Heart left ventricle (tissue), 13 donors: ENCODE results near the gene RIN2.

Experiments
- CTCF ChIP-seq, 12 donors: fragments of 200-600 bp; sonication (generic) in 4 of 12; IDR thresholded peaks; one replicate each; pipeline versions ENCODE4 v1.5.0 to v1.8.0; 2018 to 2022; ENCODE audit warnings: antibody characterized with exemption in 12 of 12, mild to moderate bottlenecking in 5 of 12
- POLR2A ChIP-seq, 2 donors: fragments of 450-650 bp; IDR thresholded peaks; one replicate each; pipeline ENCODE4 v1.6.1; 2017; ENCODE audit warnings: antibody characterized with exemption in 2 of 2, mild to moderate bottlenecking in 2 of 2, moderate library complexity in 2 of 2
- donor health status: ischemic (EF 13 %, LVEDD 7.1; RV severe dilation, severe dysfunction).
- donor health status: DM: no; HTN: yes; CAD: no.
- donor health status: DM: no; HTN: no; CAD: no.
- donor health status: ischemic (EF 25% LVEDD 6.9; RV normal size, moderate dysfunction).
- donor health status: ischemic (EF 25% LVEDD 5.7; RV mildly dilated, moderate dysfunction).
- donor health status: ischemic (EF 35%, LVEDD 5.7; RV mildly dilated, moderate dysfunction).
- donor health status: nonischemic (EF 11% LVEDD 7.7; RV severe dilation, severe dysfunction).
- donor health status: DM: yes; HTN: yes; CAD: no.
- donor health status: PGD.
- donor health status: ischemic (EF 29% LVEDD 5.4; RV normal size, mild dysfunction).
- donor health status: nonischemic (EF 23%, LVEDD 6.1; RV moderate dilation, normal function).

- no peak for TF ChIP-seq CTCF (IDR thresholded peaks at IDR 0.05)
- TF ChIP-seq POLR2A (IDR thresholded peaks at IDR 0.05): no peak
These were observed 37.1 kb upstream of the RIN2 start for GRCh38 chr20:19720991-19721390.
